H1 (cell line): ENCODE results near the gene GPT2. TPM values are rescaled to one million over a fixed set of nuclear protein-coding genes. Genes with fewer than 3 reads are reported as not detected.
A peak's percentile ranks its signal among the peaks of the same experiment; 100 is the strongest.

Experiments used
- CTCF ChIA-PET: fragments of 300-600 bp; sonication (Branson Sonifier 250); formaldehyde crosslinking; loops from one replicate; lab custom pipeline; 2021; ENCODE audit not compliant: partially characterized antibody; lab: Charles Lee
- POLR2A ChIA-PET: fragments of 300-600 bp; sonication (Branson Sonifier 250); formaldehyde crosslinking; loops from one replicate; lab custom pipeline; 2021; ENCODE audit warnings: inconsistent platforms; ENCODE audit not compliant: partially characterized antibody; lab: Charles Lee
- DNase-seq, 2 experiments: peaks; one replicate each; pipeline versions ENCODE4 v3.0.0 to v3.0.0-alpha.2; 2010 to 2022; ENCODE audit warnings: low spot score in 2 of 2, low read depth in 1 of 2, mixed read lengths in 1 of 2
- FAIRE-seq: peaks from 2 replicates; lab custom pipeline; 2011; peaks lifted over from hg19 to GRCh38; lab: Jason Lieb, UNC
- H2AFZ ChIP-seq: 2 replicates; pipeline ENCODE4 v1.8.1; 2012; ENCODE audit warnings: low read length, inconsistent platforms
- H2AK5ac ChIP-seq: 2 replicates; pipeline ENCODE4 v1.6.1; 2013; ENCODE audit warnings: low read depth, low read length
- H2BK120ac ChIP-seq: replicated peaks from 2 replicates; pipeline ENCODE3; 2013; ENCODE audit warnings: low read depth, low read length, inconsistent platforms
- H2BK12ac ChIP-seq: 2 replicates; pipeline ENCODE4 v1.6.1; 2013; ENCODE audit warnings: low read depth, low read length
- H2BK15ac ChIP-seq: 2 replicates; pipeline ENCODE4 v1.6.1; 2013; ENCODE audit warnings: low read length
- H2BK20ac ChIP-seq: 2 replicates; pipeline ENCODE4 v1.6.1; 2013; ENCODE audit warnings: low read length
- H2BK5ac ChIP-seq: 2 replicates; pipeline ENCODE4 v1.6.1; 2013; ENCODE audit warnings: low read depth, low read length
- H3K14ac ChIP-seq: 2 replicates; pipeline ENCODE4 v1.6.1; 2013; ENCODE audit warnings: inconsistent platforms; ENCODE audit not compliant: insufficient read length
- H3K18ac ChIP-seq: 2 replicates; pipeline ENCODE4 v1.6.1; 2013; ENCODE audit warnings: low read length; ENCODE audit errors: extremely low read depth
- H3K23ac ChIP-seq: 2 replicates; pipeline ENCODE4 v1.6.1; 2013; ENCODE audit warnings: inconsistent platforms; ENCODE audit not compliant: insufficient read length
- H3K23me2 ChIP-seq: 2 replicates; pipeline ENCODE4 v1.6.1; 2013; ENCODE audit warnings: low read depth, low read length
- H3K27ac ChIP-seq: 2 replicates; pipeline ENCODE4 v1.6.1; 2011; ENCODE audit warnings: low read depth, low read length, inconsistent platforms
- H3K27me3 ChIP-seq, 4 experiments: replicated peaks in 1 of 4; 1 replicate in 1 of 4; 2 replicates in 3 of 4; pipeline versions ENCODE4 v1.6.1 to v1.8.1; 2011 to 2013; ENCODE audit warnings: low read length in 3 of 4, mild to moderate bottlenecking in 3 of 4, inconsistent platforms in 2 of 4, mixed read lengths in 2 of 4, moderate library complexity in 1 of 4; ENCODE audit not compliant: control insufficient read depth in 3 of 4, insufficient read depth in 3 of 4; ENCODE audit errors: extremely low read depth in 1 of 4
- H3K36me3 ChIP-seq, 4 experiments: 2 replicates each; pipeline versions ENCODE4 v1.6.1 to v1.8.1; 2011 to 2013; ENCODE audit warnings: mild to moderate bottlenecking in 4 of 4, low read length in 3 of 4, moderate library complexity in 2 of 4, control low read depth in 1 of 4, inconsistent platforms in 1 of 4; ENCODE audit not compliant: insufficient read depth in 4 of 4, control insufficient read depth in 2 of 4
- H3K4ac ChIP-seq: replicated peaks from 2 replicates; pipeline ENCODE3; 2013; ENCODE audit warnings: low read length, low read depth, mixed read lengths, inconsistent platforms; ENCODE audit not compliant: insufficient read length
- H3K4me1 ChIP-seq, 4 experiments: replicated peaks in 1 of 4; 1 replicate in 1 of 4; 2 replicates in 3 of 4; pipeline versions ENCODE4 v1.6.1 to v1.8.1; 2011 to 2013; ENCODE audit warnings: low read length in 3 of 4, inconsistent platforms in 2 of 4, mixed read lengths in 1 of 4; ENCODE audit not compliant: insufficient read depth in 4 of 4, control insufficient read depth in 3 of 4
- H3K4me2 ChIP-seq, 2 experiments: 2 replicates each; pipeline versions ENCODE4 v1.6.1 to v1.8.1; 2011 to 2013; ENCODE audit warnings: low read depth in 2 of 2, low read length in 2 of 2, control low read depth in 1 of 2, inconsistent platforms in 1 of 2, mild to moderate bottlenecking in 1 of 2; ENCODE audit not compliant: insufficient read depth in 1 of 2
- H3K4me3 ChIP-seq, 4 experiments: fragments of 200-600, 300-600 bp in 1 of 4; sonication (generic), shearing (Covaris generic), sonication (Bioruptor Twin) in 1 of 4; 2 replicates each; pipeline versions ENCODE4 v1.5.1 to v1.8.1; 2011 to 2016; ENCODE audit warnings: low read length in 4 of 4, low read depth in 3 of 4, control low read depth in 2 of 4, inconsistent platforms in 2 of 4, mild to moderate bottlenecking in 2 of 4, mixed read lengths in 1 of 4, moderate library complexity in 1 of 4; ENCODE audit not compliant: insufficient read depth in 2 of 4; ENCODE audit errors: extremely low read depth in 1 of 4
- H3K56ac ChIP-seq: replicated peaks from 2 replicates; pipeline ENCODE3; 2013; ENCODE audit warnings: low read depth, mild to moderate bottlenecking, mixed read lengths, low read length, inconsistent platforms; ENCODE audit not compliant: insufficient read length
- H3K79me1 ChIP-seq: 2 replicates; pipeline ENCODE4 v1.6.1; 2013; ENCODE audit warnings: low read depth, low read length, control low read depth
- H3K79me2 ChIP-seq, 2 experiments: 2 replicates each; pipeline versions ENCODE4 v1.6.1 to v1.8.1; 2012 to 2013; ENCODE audit warnings: low read length in 2 of 2, mild to moderate bottlenecking in 2 of 2, inconsistent platforms in 1 of 2; ENCODE audit not compliant: insufficient read depth in 2 of 2, control insufficient read depth in 1 of 2
- H3K9ac ChIP-seq, 4 experiments: replicated peaks in 1 of 4; 1 replicate in 1 of 4; 2 replicates in 3 of 4; pipeline versions ENCODE4 v1.6.1 to v1.8.1; 2011 to 2013; ENCODE audit warnings: low read depth in 3 of 4, low read length in 3 of 4, control low read depth in 2 of 4, mild to moderate bottlenecking in 2 of 4, moderate library complexity in 2 of 4, inconsistent platforms in 1 of 4; ENCODE audit errors: extremely low read depth in 1 of 4
- H3K9me3 ChIP-seq, 2 experiments: 2 replicates each; pipeline versions ENCODE4 v1.6.1 to v1.8.1; 2012 to 2013; ENCODE audit warnings: mild to moderate bottlenecking in 2 of 2, moderate library complexity in 2 of 2, control low read depth in 1 of 2, inconsistent platforms in 1 of 2, low read depth in 1 of 2, low read length in 1 of 2, mixed read lengths in 1 of 2; ENCODE audit not compliant: insufficient read depth in 2 of 2
- H4K20me1 ChIP-seq, 2 experiments: replicated peaks in 1 of 2; 2 replicates each; pipeline versions ENCODE3 to v1.8.1; 2011 to 2013; ENCODE audit warnings: inconsistent platforms in 2 of 2, low read length in 2 of 2, mild to moderate bottlenecking in 1 of 2; ENCODE audit not compliant: insufficient read depth in 2 of 2, control insufficient read depth in 1 of 2
- H4K5ac ChIP-seq: 2 replicates; pipeline ENCODE4 v1.6.1; 2013; ENCODE audit warnings: low read length, low read depth, mixed read lengths, inconsistent platforms; ENCODE audit not compliant: insufficient read length
- H4K8ac ChIP-seq: 2 replicates; pipeline ENCODE4 v1.8.0; 2013; ENCODE audit warnings: mild to moderate bottlenecking, moderate library complexity, low read length, inconsistent platforms; ENCODE audit not compliant: insufficient read depth; ENCODE audit errors: extremely low read depth
- H4K91ac ChIP-seq: replicated peaks from 2 replicates; pipeline ENCODE3; 2013; ENCODE audit warnings: low read length, mixed read lengths, inconsistent platforms; ENCODE audit not compliant: insufficient read length
- BACH1 ChIP-seq: IDR thresholded peaks from 2 replicates; pipeline ENCODE4 v1.6.1; 2012; ENCODE audit warnings: low read length, improper control_type of control experiment
- MAFK ChIP-seq: IDR thresholded peaks from 2 replicates; pipeline ENCODE4 v1.6.1; 2012; ENCODE audit warnings: low read depth, mild to moderate bottlenecking, improper control_type of control experiment, low read length
- SP4 ChIP-seq: IDR thresholded peaks from 2 replicates; pipeline ENCODE4 v1.6.1; 2012; ENCODE audit warnings: low read length, inconsistent platforms
- WGBS, 2 experiments: shearing (Covaris generic) in 1 of 2; methylation state at CpG; one replicate each; pipeline versions ENCODE4 v1.1.6 to v1.1.7; 2013 to 2015; ENCODE audit warnings: low lambda C conversion rate in 2 of 2, mixed read lengths in 2 of 2, inconsistent platforms in 1 of 2, low coverage in 1 of 2, missing lambda C conversion rate in 1 of 2; ENCODE audit not compliant: insufficient replicate concordance in 2 of 2, insufficient coverage in 1 of 2, insufficient read length in 1 of 2; ENCODE audit errors: extremely low coverage in 1 of 2, missing lambda C conversion rate in 1 of 2; 5-methylcytosine and 5-hydroxymethylcytosine counted together
- polyA plus RNA-seq, 7 experiments: library from polyadenylated mRNA; depleted of rRNA in 3 of 7; stranded (reverse) in 5 of 7; unstranded in 2 of 7; fragments of >200 nt in 5 of 7; fragments of 200-250 nt in 2 of 7; gene quantifications; 1 replicate in 5 of 7; 2 replicates in 1 of 7; 4 replicates in 1 of 7; pipeline versions ENCODE4 v1.2.1 to v1.2.3, GENCODE V29; 2011 to 2013; ENCODE audit warnings: missing spikeins in 2 of 7, mixed read lengths in 2 of 7
- total RNA-seq: library from RNA; stranded (reverse); fragmentation: NEBNext Ultra II Directional; extraction: Animal tissue kit (Norgen Biotek cat#: 25700); gene quantifications from 2 replicates; pipeline ENCODE4 v1.2.1, GENCODE V29; 2021

The GPT2 gene
- total and polyA plus RNA-seq, 2 of the 8 experiments (the other 6 are each of a cell fraction or from before 2014, with no cell fraction given) = 71.6 to 94.1 TPM

DNA sequence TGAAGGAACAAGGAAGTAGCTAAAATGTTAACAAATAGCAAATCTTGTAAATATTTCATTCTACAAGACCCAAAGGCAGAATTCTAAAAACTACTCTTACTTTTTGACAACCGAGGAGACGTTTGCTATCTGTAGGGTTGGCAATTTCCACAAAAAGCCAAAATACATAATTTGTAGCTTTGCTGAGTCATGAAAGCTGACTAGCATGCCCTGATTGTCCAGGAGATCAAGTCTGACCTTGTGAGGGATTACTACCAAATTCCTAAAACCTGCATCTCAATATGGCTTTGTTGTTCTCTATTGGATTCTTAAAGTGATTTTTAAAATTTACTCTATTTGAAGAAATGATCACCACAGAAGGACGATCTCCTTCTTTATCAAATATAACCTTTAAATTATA, 78.5 kb downstream of the GPT2 start:
- DNase-seq (no peak), FAIRE-seq (no peak)
- H3K23me2 ChIP-seq = no peaks in the 10 kb centered on the region
- ChIA-PET CTCF (interaction anchor here (0.5 to 1.5 kb wide), 5 partner anchors 11 to 190 kb away, joined by 3 to 5 read pairs (median 4); no protein-coding TSS in a partner anchor), POLR2A (interaction anchor here (1.2 to 3.4 kb wide), 6 partner anchors 8 to 56 kb away, joined by 3 to 25 read pairs (median 4); partner anchors contain the start of gene DNAJA2)
- no peak overlapping the region for H3K23ac ChIP-seq
- no peak overlapping the region for H3K4me2 ChIP-seq
- H3K56ac ChIP-seq = no peak overlapping the region
- peaks cover 0 to 2% (median 0%) of the 10 kb centered on the region in 4 experiments; a peak in 2 of 7 replicates for H3K4me1 ChIP-seq
- no peak overlapping the region for H3K27ac ChIP-seq
- H2BK12ac ChIP-seq = no peak overlapping the region
- no peak overlapping the region for H4K91ac ChIP-seq
- peaks cover 5 to 15% of the 10 kb centered on the region in 2 experiments for H4K20me1 ChIP-seq
- no peak overlapping the region for H3K18ac ChIP-seq
- H3K9ac ChIP-seq = no peak overlapping the region
- H4K8ac ChIP-seq = no peak overlapping the region
- no peaks in the 10 kb centered on the region; the same call in none of the 2 replicates for H3K79me1 ChIP-seq
- H3K79me2 ChIP-seq = peaks cover 0 to 40% of the 10 kb centered on the region in 2 experiments; a peak in 3 of 4 replicates
- peaks cover 31 to 91% (median 64%) of the 10 kb centered on the region in 4 experiments for H3K36me3 ChIP-seq
- TF ChIP-seq BACH1 = peak; percentile 54; the same call in 1 of the 2 replicates
- peak; percentile 33; the same call in 1 of the 2 replicates for TF ChIP-seq MAFK
- TF ChIP-seq SP4 = no peak
- no peak overlapping the region for H2AK5ac ChIP-seq
- no peaks in the 10 kb centered on the region for H3K9me3 ChIP-seq
- no peak overlapping the region for H2BK20ac ChIP-seq
- 94% methylated on average over 3 of the region's 3 CpGs; no CpG with 5 or more reads in 1 of the 2 experiments for WGBS, 2 experiments
- no peak overlapping the region for H3K4ac ChIP-seq
- no peak overlapping the region for H2BK5ac ChIP-seq
- H3K4me3 ChIP-seq = no peak overlapping the region
- no peak overlapping the region for H4K5ac ChIP-seq
- H2BK15ac ChIP-seq = no peak overlapping the region
- no peak overlapping the region for H2BK120ac ChIP-seq
- no peaks in the 10 kb centered on the region for H3K27me3 ChIP-seq
- no peak overlapping the region for H2AFZ ChIP-seq
- no peak overlapping the region for H3K14ac ChIP-seq
